OCI-LY7 (cell line): ENCODE data around the gene ATE1. TPM values are rescaled to one million over a fixed set of nuclear protein-coding genes. Genes with fewer than 3 reads are reported as not detected.

Experiments
- BruUV-seq: library from RNA; stranded (reverse); fragments of 400-500 nt; replicated peaks from 2 replicates; lab custom pipeline; 2021; lab: Mats Ljungman, UMichigan
- CTCF ChIA-PET: fragments of 300-600 bp; sonication (Branson Sonifier 250); formaldehyde crosslinking; loops from one replicate; lab custom pipeline; 2022; ENCODE audit warnings: antibody characterized with exemption; ENCODE audit not compliant: unreplicated experiment; lab: Charles Lee
- POLR2A ChIA-PET: fragments of 300-600 bp; sonication (Branson Sonifier 250); formaldehyde crosslinking; loops from one replicate; lab custom pipeline; 2022; ENCODE audit warnings: antibody characterized with exemption; lab: Charles Lee
- DNase-seq: peaks from one replicate; pipeline ENCODE4 v3.0.0-alpha.2; 2015; ENCODE audit warnings: low spot score
- H2AFZ ChIP-seq: fragments of 200-600 bp; sonication (generic), shearing (Covaris generic); 2 replicates; pipeline ENCODE4 v1.6.1; 2014; ENCODE audit warnings: mild to moderate bottlenecking, antibody characterized with exemption, low read length, moderate library complexity
- H3K27ac ChIP-seq: fragments of 200-600 bp; sonication (generic); 2 replicates; pipeline ENCODE4 v1.5.1; 2014; ENCODE audit warnings: mixed run types, low read depth, mild to moderate bottlenecking, moderate library complexity, low read length, inconsistent platforms; ENCODE audit not compliant: poor library complexity, severe bottlenecking
- H3K36me3 ChIP-seq: fragments of 200-600 bp; sonication (generic); 2 replicates; pipeline ENCODE4 v1.6.1; 2014; ENCODE audit warnings: mild to moderate bottlenecking, antibody characterized with exemption, low read length, moderate library complexity, mixed read lengths; ENCODE audit not compliant: insufficient read depth
- H3K4me1 ChIP-seq: fragments of 200-600 bp; sonication (generic); 2 replicates; pipeline ENCODE4 v1.5.1; 2014; ENCODE audit warnings: mild to moderate bottlenecking, low read length; ENCODE audit not compliant: insufficient read depth, poor library complexity, severe bottlenecking
- H3K4me2 ChIP-seq: fragments of 200-600 bp; sonication (generic); 2 replicates; pipeline ENCODE4 v1.6.1; 2014; ENCODE audit warnings: mild to moderate bottlenecking, low read length
- H3K4me3 ChIP-seq: fragments of 200-600 bp; sonication (generic); 2 replicates; pipeline ENCODE4 v1.5.1; 2014; ENCODE audit warnings: mild to moderate bottlenecking, low read depth, low read length; ENCODE audit not compliant: poor library complexity, severe bottlenecking
- H3K79me2 ChIP-seq: fragments of 200-600 bp; sonication (generic); 2 replicates; pipeline ENCODE4 v1.6.1; 2016; ENCODE audit warnings: low read depth, mild to moderate bottlenecking, low read length, moderate library complexity, mixed read lengths; ENCODE audit not compliant: insufficient read depth
- H3K9me2 ChIP-seq: fragments of 200-600 bp; sonication (generic); 2 replicates; pipeline ENCODE4 v1.6.1; 2016; ENCODE audit warnings: mild to moderate bottlenecking, low read length, mixed read lengths; ENCODE audit not compliant: insufficient read depth
- H3K9me3 ChIP-seq: fragments of 200-600 bp; sonication (generic); 2 replicates; pipeline ENCODE4 v1.6.1; 2014; ENCODE audit warnings: mild to moderate bottlenecking, mixed run types, low read length, mixed read lengths
- H4K20me1 ChIP-seq: fragments of 200-600 bp; sonication (generic); 2 replicates; pipeline ENCODE4 v1.6.1; 2014; ENCODE audit warnings: mild to moderate bottlenecking, antibody characterized with exemption, low read length, moderate library complexity, mixed read lengths; ENCODE audit not compliant: insufficient read depth
- EZH2phosphoT487 ChIP-seq: fragments of 200-600 bp; sonication (generic); IDR thresholded peaks from 2 replicates; pipeline ENCODE4 v1.6.1; 2018; ENCODE audit warnings: low read depth, borderline replicate concordance, mild to moderate bottlenecking, mixed run types, antibody characterized with exemption, low read length, moderate library complexity, mixed read lengths
- intact Hi-C: fragments of 100-400 bp; cut with micrococcal nuclease; formaldehyde crosslinking; loops from one replicate; pipeline ENCODE4 v1.10.0; 2022; ENCODE audit not compliant: unreplicated experiment
- total RNA-seq, 2 experiments: library from RNA; depleted of rRNA in 1 of 2; stranded (reverse); fragments of >200 nt in 1 of 2; shearing (Covaris generic) in 1 of 2; gene quantifications; 2 replicates each; pipeline ENCODE4 v1.2.3, GENCODE V29; 2014 to 2022
- TF ChIP-seq, protein P1 (sequence below): fragments of 200-600 bp; sonication (generic); conservative IDR thresholded peaks from 2 replicates; pipeline ENCODE4 v1.5.1; 2014; ENCODE audit warnings: mild to moderate bottlenecking, antibody characterized with exemption, low read length, moderate library complexity, mixed read lengths

ATE1 gene
- total RNA-seq, 2 experiments from 2014 or later: 14.8 to 44.7 TPM

DNA sequence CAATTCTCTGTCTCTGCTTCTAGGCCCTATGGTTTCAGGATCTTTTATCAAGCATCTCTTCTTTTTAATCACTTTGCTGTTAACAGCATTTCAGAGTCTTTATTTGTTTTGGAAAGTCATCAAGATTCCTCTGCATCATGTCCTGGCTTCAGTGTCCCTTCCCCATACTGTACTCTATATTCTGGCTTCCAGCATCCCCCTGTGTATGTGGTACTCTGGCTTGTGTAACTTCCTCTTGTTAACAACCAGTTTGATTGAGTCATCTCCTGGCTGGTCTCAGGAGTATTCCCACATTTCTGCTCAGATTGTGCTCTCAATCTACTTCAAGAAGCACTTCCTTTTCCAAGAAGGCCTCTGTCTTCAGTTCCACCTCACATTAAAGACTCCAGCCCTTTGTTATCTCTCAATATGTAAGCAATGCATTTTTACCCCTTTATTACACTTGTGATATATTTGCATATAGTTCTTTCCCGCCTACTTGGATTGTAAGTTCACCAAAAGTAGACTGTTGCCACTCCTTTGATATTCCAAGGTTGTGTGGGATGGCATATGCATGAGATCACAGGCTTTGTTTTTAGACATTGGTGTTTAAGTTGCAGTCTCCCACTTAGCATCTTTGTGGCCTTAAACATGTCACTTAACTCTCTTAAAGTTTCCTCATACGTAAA, 15.1 kb upstream of the ATE1 start:
- DNase-seq: no peak
- TF ChIP-seq EZH2phosphoT487: no peak
- TF ChIP-seq, protein P1, sequence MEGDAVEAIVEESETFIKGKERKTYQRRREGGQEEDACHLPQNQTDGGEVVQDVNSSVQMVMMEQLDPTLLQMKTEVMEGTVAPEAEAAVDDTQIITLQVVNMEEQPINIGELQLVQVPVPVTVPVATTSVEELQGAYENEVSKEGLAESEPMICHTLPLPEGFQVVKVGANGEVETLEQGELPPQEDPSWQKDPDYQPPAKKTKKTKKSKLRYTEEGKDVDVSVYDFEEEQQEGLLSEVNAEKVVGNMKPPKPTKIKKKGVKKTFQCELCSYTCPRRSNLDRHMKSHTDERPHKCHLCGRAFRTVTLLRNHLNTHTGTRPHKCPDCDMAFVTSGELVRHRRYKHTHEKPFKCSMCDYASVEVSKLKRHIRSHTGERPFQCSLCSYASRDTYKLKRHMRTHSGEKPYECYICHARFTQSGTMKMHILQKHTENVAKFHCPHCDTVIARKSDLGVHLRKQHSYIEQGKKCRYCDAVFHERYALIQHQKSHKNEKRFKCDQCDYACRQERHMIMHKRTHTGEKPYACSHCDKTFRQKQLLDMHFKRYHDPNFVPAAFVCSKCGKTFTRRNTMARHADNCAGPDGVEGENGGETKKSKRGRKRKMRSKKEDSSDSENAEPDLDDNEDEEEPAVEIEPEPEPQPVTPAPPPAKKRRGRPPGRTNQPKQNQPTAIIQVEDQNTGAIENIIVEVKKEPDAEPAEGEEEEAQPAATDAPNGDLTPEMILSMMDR: no peak
- POLR2A ChIA-PET: no interaction called here
- CTCF ChIA-PET: no interaction called here
- no peak overlapping the region for H3K4me3 ChIP-seq
- H3K4me2 ChIP-seq: no peak overlapping the region
- no peak overlapping the region for H2AFZ ChIP-seq
- intact Hi-C loops: no loop called here
- no peaks in the 10 kb centered on the region for H3K4me1 ChIP-seq
- H3K79me2 ChIP-seq: no peaks in the 10 kb centered on the region
- no peaks in the 10 kb centered on the region for H4K20me1 ChIP-seq
- no peak overlapping the region for H3K27ac ChIP-seq
- BruUV-seq: no TSS peak
- H3K9me2 ChIP-seq: no peaks in the 10 kb centered on the region
- H3K9me3 ChIP-seq: no peaks in the 10 kb centered on the region
- H3K36me3 ChIP-seq: no peaks in the 10 kb centered on the region

DNA sequence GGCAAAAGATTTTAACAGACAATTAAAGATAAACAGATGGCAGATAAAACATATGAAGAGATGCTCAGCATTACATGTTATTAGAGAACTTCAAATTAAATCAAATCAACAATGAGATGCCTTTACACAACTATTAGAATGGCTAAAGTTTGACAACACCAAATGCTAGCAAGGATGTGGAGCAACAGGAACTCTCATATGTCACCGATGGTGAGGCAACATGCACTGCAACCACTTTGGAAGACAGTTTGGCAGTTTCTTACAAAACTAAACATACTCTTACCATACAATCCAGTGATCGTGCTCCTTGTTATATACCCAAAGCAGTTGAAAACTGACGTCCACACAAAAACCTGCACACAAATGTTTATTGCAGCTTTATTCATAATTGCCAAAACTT, 13.7 kb upstream of the ATE1 start:
- H4K20me1 ChIP-seq: no peaks in the 10 kb centered on the region
- DNase-seq: no peak
- H3K36me3 ChIP-seq: no peaks in the 10 kb centered on the region
- no TSS peak for BruUV-seq
- no peak overlapping the region for H3K27ac ChIP-seq
- no peak overlapping the region for H2AFZ ChIP-seq
- no peak overlapping the region for H3K4me2 ChIP-seq
- ChIA-PET POLR2A (no interaction called here), CTCF (no interaction called here)
- no peak overlapping the region for H3K4me3 ChIP-seq
- no peak for TF ChIP-seq EZH2phosphoT487
- TF ChIP-seq, protein P1: no peak
- H3K9me3 ChIP-seq: no peaks in the 10 kb centered on the region
- H3K79me2 ChIP-seq: no peaks in the 10 kb centered on the region
- H3K4me1 ChIP-seq: no peaks in the 10 kb centered on the region
- intact Hi-C loops: no loop called here
- H3K9me2 ChIP-seq: no peaks in the 10 kb centered on the region

DNA sequence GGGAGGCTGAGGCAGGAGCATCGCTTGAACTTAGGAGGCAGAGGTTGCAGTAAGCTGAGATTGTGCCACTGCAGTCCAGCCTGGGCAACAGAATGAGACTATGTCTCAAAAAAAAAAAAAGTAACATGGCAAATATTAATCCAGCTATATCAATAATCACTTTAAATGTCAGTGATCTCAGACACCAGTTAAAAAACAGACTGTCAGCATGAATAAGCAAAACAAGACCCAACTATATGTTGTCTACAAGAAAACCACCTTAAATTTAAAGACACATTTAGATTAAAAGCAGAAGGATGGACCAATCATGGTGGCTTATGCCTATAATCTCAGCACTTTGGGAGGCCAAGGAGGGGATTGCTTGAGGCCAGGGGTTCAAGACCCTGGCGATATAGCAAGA, 8.5 kb upstream of the ATE1 start:
- H2AFZ ChIP-seq: no peak overlapping the region
- H3K9me3 ChIP-seq: no peaks in the 10 kb centered on the region
- H4K20me1 ChIP-seq: no peaks in the 10 kb centered on the region
- DNase-seq: no peak
- no peak for TF ChIP-seq EZH2phosphoT487
- TF ChIP-seq, protein P1: no peak
- H3K9me2 ChIP-seq: no peaks in the 10 kb centered on the region
- no TSS peak for BruUV-seq
- H3K27ac ChIP-seq: no peak overlapping the region
- POLR2A ChIA-PET: interaction anchor here (0.6 to 1.2 kb wide), 3 partner anchors 12 to 206 kb away, joined by 3 to 4 read pairs (median 3); no protein-coding TSS in a partner anchor
- H3K4me1 ChIP-seq: no peaks in the 10 kb centered on the region
- CTCF ChIA-PET: no interaction called here
- H3K36me3 ChIP-seq: no peaks in the 10 kb centered on the region
- no peak overlapping the region for H3K4me3 ChIP-seq
- H3K4me2 ChIP-seq: no peak overlapping the region
- H3K79me2 ChIP-seq: no peaks in the 10 kb centered on the region
- intact Hi-C loops: no loop called here
